Measurements from ENCODE around the gene SLC41A3.
"Not testable (repeated sequence)": the region's sequence is repeated elsewhere in the genome, so short reads cannot be mapped to it uniquely, and the experiment has no call there.

- not testable (repeated sequence) for TF ChIP-seq MAX (IDR thresholded peaks at IDR 0.05); REST (IDR thresholded peaks at IDR 0.05); CEBPB (IDR thresholded peaks at IDR 0.05); PBX3 (IDR thresholded peaks at IDR 0.05); TP53 (CRISPR knock-in tag; IDR thresholded peaks at IDR 0.05)
- peak; percentile 53 for TF ChIP-seq CTCF (IDR thresholded peaks at IDR 0.05)
These were observed 111.7 kb downstream of the SLC41A3 start for GRCh38 chr3:125971997-125972944.
